HEK293 (cell line): ENCODE data around the gene UACA.
A peak's percentile ranks its signal among the peaks of the same experiment; 100 is the strongest.

ENCODE experiments used
- CTCF ChIA-PET: fragments of 350-600 bp; formaldehyde crosslinking; extraction: SDS; loops from one replicate; lab custom pipeline; 2021; ENCODE audit warnings: antibody characterized with exemption; lab: Yijun Ruan, JAX
- POLR2A ChIA-PET: fragments of 300-600 bp; formaldehyde crosslinking; extraction: SDS; loops from one replicate; lab custom pipeline; 2020; ENCODE audit warnings: antibody characterized with exemption, inconsistent platforms; lab: Yijun Ruan, JAX
- H3K27ac ChIP-seq: fragments of 200-500 bp; sonication (Bioruptor generic); 2 replicates; pipeline ENCODE4 v1.5.1; 2014; ENCODE audit warnings: low read depth, low read length, control low read depth, inconsistent platforms; ENCODE audit errors: extremely low read depth
- H3K36me3 ChIP-seq, 2 experiments: fragments of 200-500 bp in 1 of 2; sonication (Bioruptor generic) in 1 of 2; 1 replicate in 1 of 2; 2 replicates in 1 of 2; pipeline ENCODE4 v1.5.1; 2014 to 2017; ENCODE audit warnings: inconsistent platforms in 2 of 2, low read length in 2 of 2; ENCODE audit not compliant: control insufficient read depth in 2 of 2, insufficient read depth in 1 of 2
- H3K4me1 ChIP-seq: fragments of 200-500 bp; sonication (Bioruptor generic); 2 replicates; pipeline ENCODE4 v1.5.1; 2014; ENCODE audit warnings: mild to moderate bottlenecking, low read length, inconsistent platforms; ENCODE audit not compliant: control insufficient read depth, insufficient read depth
- H3K4me3 ChIP-seq: 2 replicates; pipeline ENCODE4 v1.5.1; 2011; ENCODE audit warnings: low read depth, mild to moderate bottlenecking, control low read depth, low read length, moderate library complexity
- H3K9me3 ChIP-seq: fragments of 200-500 bp; sonication (Bioruptor generic); 2 replicates; pipeline ENCODE4 v1.5.1; 2014; ENCODE audit warnings: low read depth, low read length, inconsistent platforms; ENCODE audit not compliant: control insufficient read depth, insufficient read depth
- BCL11A ChIP-seq: fragments of 450-650 bp; formaldehyde crosslinking; IDR thresholded peaks from 2 replicates; pipeline ENCODE4 v1.5.1; 2016; ENCODE audit warnings: low read depth, missing biosample characterization, missing genetic modification characterization
- BCL11B ChIP-seq: fragments of 450-650 bp; formaldehyde crosslinking; IDR thresholded peaks from 2 replicates; pipeline ENCODE4 v1.5.1; 2016; ENCODE audit warnings: low read depth, missing biosample characterization, missing genetic modification characterization
- FEZF1 ChIP-seq: fragments of 450-650 bp; formaldehyde crosslinking; IDR thresholded peaks from 2 replicates; pipeline ENCODE4 v1.5.1; 2016; ENCODE audit warnings: missing biosample characterization, missing genetic modification characterization
- IKZF3 ChIP-seq: fragments of 450-650 bp; IDR thresholded peaks from 2 replicates; pipeline ENCODE4 v1.5.0; 2018; ENCODE audit warnings: missing biosample characterization, mild to moderate bottlenecking, missing genetic modification characterization, moderate library complexity
- KLF9 ChIP-seq: fragments of 450-650 bp; formaldehyde crosslinking; IDR thresholded peaks from 2 replicates; pipeline ENCODE4 v1.5.1; 2016; ENCODE audit warnings: missing biosample characterization, missing genetic modification characterization, low read depth
- SP2 ChIP-seq: fragments of 450-650 bp; formaldehyde crosslinking; IDR thresholded peaks from 2 replicates; pipeline ENCODE4 v1.5.1; 2016; ENCODE audit warnings: missing biosample characterization, missing genetic modification characterization
- ZBTB1 ChIP-seq: fragments of 450-650 bp; formaldehyde crosslinking; IDR thresholded peaks from 2 replicates; pipeline ENCODE4 v1.5.1; 2016; ENCODE audit warnings: missing biosample characterization, missing genetic modification characterization
- ZBTB17 ChIP-seq: fragments of 450-650 bp; formaldehyde crosslinking; IDR thresholded peaks from 2 replicates; pipeline ENCODE4 v1.5.1; 2016; ENCODE audit warnings: missing biosample characterization, missing genetic modification characterization
- ZIC2 ChIP-seq: fragments of 450-650 bp; formaldehyde crosslinking; IDR thresholded peaks from 2 replicates; pipeline ENCODE4 v1.5.1; 2016; ENCODE audit warnings: missing biosample characterization, missing genetic modification characterization
- ZNF10 ChIP-seq: fragments of 450-650 bp; formaldehyde crosslinking; IDR thresholded peaks from 2 replicates; pipeline ENCODE4 v1.5.1; 2017; ENCODE audit warnings: missing biosample characterization, missing genetic modification characterization
- ZNF138 ChIP-seq: fragments of 450-650 bp; formaldehyde crosslinking; IDR thresholded peaks from 2 replicates; pipeline ENCODE4 v1.5.1; 2016; ENCODE audit warnings: missing biosample characterization, missing genetic modification characterization, borderline replicate concordance
- ZNF16 ChIP-seq: fragments of 450-650 bp; formaldehyde crosslinking; IDR thresholded peaks from 2 replicates; pipeline ENCODE4 v1.5.1; 2016; ENCODE audit warnings: low read depth, missing biosample characterization, missing genetic modification characterization
- ZNF266 ChIP-seq: fragments of 450-650 bp; formaldehyde crosslinking; IDR thresholded peaks from 2 replicates; pipeline ENCODE4 v1.5.1; 2016; ENCODE audit warnings: missing biosample characterization, missing genetic modification characterization, low read depth
- ZNF280C ChIP-seq: fragments of 450-650 bp; formaldehyde crosslinking; IDR thresholded peaks from 2 replicates; pipeline ENCODE4 v1.5.1; 2016; ENCODE audit warnings: missing biosample characterization, missing genetic modification characterization
- ZNF335 ChIP-seq: fragments of 450-650 bp; formaldehyde crosslinking; conservative IDR thresholded peaks from 2 replicates; pipeline ENCODE4 v1.5.1; 2016; ENCODE audit warnings: missing biosample characterization, missing genetic modification characterization
- ZNF501 ChIP-seq: fragments of 450-650 bp; formaldehyde crosslinking; IDR thresholded peaks from 2 replicates; pipeline ENCODE4 v1.5.1; 2016; ENCODE audit warnings: missing biosample characterization, missing genetic modification characterization
- ZNF560 ChIP-seq: fragments of 450-650 bp; formaldehyde crosslinking; IDR thresholded peaks from 2 replicates; pipeline ENCODE4 v1.5.1; 2017; ENCODE audit warnings: missing biosample characterization, missing genetic modification characterization, borderline replicate concordance
- ZNF580 ChIP-seq: fragments of 450-650 bp; formaldehyde crosslinking; IDR thresholded peaks from 2 replicates; pipeline ENCODE4 v1.5.1; 2016; ENCODE audit warnings: missing biosample characterization, missing genetic modification characterization
- ZNF585B ChIP-seq: fragments of 450-650 bp; formaldehyde crosslinking; IDR thresholded peaks from 2 replicates; pipeline ENCODE4 v1.5.1; 2016; ENCODE audit warnings: missing biosample characterization, missing genetic modification characterization
- ZNF626 ChIP-seq: fragments of 450-650 bp; sonication (Bioruptor Pico); formaldehyde crosslinking; IDR thresholded peaks from 2 replicates; pipeline ENCODE4 v1.5.1; 2018; ENCODE audit warnings: missing biosample characterization, missing genetic modification characterization, inconsistent platforms
- ZNF660 ChIP-seq: fragments of 450-650 bp; IDR thresholded peaks from 2 replicates; pipeline ENCODE4 v1.5.1; 2018; ENCODE audit warnings: missing biosample characterization, mild to moderate bottlenecking, missing genetic modification characterization
- ZNF843 ChIP-seq: fragments of 450-650 bp; formaldehyde crosslinking; IDR thresholded peaks from 2 replicates; pipeline ENCODE4 v1.5.1; 2016; ENCODE audit warnings: missing biosample characterization, missing genetic modification characterization
- TF ChIP-seq, protein P1 (sequence below): fragments of 450-650 bp; formaldehyde crosslinking; IDR thresholded peaks from 2 replicates; pipeline ENCODE4 v1.5.1; 2016; ENCODE audit warnings: missing biosample characterization, missing genetic modification characterization
- TF ChIP-seq, protein P2 (sequence below): fragments of 450-650 bp; formaldehyde crosslinking; IDR thresholded peaks from 2 replicates; pipeline ENCODE4 v1.5.1; 2016; ENCODE audit warnings: missing biosample characterization, missing genetic modification characterization
- TF ChIP-seq, protein P3 (sequence below): fragments of 450-650 bp; IDR thresholded peaks from 2 replicates; pipeline ENCODE4 v1.5.1; 2018; ENCODE audit warnings: missing biosample characterization, mild to moderate bottlenecking, missing genetic modification characterization
- TF ChIP-seq, protein P4 (sequence below): fragments of 450-650 bp; formaldehyde crosslinking; IDR thresholded peaks from 2 replicates; pipeline ENCODE4 v1.5.1; 2016; ENCODE audit warnings: missing biosample characterization, missing genetic modification characterization

The UACA gene

GRCh38 chr15:70741677-70742293 is 21.6 kb downstream of the UACA start (continued):
- TF ChIP-seq ZNF10 (tag by site-specific recombination) (0 out of 2 replicates have a peak, but pooled peaks have one; percentile 40), ZNF585B (tag by site-specific recombination) (no peak), BCL11A (tag by site-specific recombination) (peak; percentile 57; the same call in 1 of the 2 replicates), ZNF660 (tag by site-specific recombination) (peak; percentile 85), ZNF335 (tag by site-specific recombination) (no peak), IKZF3 (tag by site-specific recombination) (peak; percentile 80), ZNF843 (tag by site-specific recombination) (no peak), ZNF501 (tag by site-specific recombination) (no peak), ZNF626 (tag by site-specific recombination) (no peak), ZIC2 (tag by site-specific recombination) (no peak), ZNF266 (tag by site-specific recombination) (no peak), ZNF138 (no peak), ZNF16 (tag by site-specific recombination) (no peak), FEZF1 (tag by site-specific recombination) (peak; percentile 17; the same call in 1 of the 2 replicates), ZBTB1 (tag by site-specific recombination) (0 out of 2 replicates have a peak, but pooled peaks have one; percentile 47), KLF9 (tag by site-specific recombination) (no peak), SP2 (tag by site-specific recombination) (no peak), ZBTB17 (tag by site-specific recombination) (peak; percentile 71), ZNF560 (tag by site-specific recombination) (no peak), BCL11B (tag by site-specific recombination) (no peak)
- TF ChIP-seq, protein P1, sequence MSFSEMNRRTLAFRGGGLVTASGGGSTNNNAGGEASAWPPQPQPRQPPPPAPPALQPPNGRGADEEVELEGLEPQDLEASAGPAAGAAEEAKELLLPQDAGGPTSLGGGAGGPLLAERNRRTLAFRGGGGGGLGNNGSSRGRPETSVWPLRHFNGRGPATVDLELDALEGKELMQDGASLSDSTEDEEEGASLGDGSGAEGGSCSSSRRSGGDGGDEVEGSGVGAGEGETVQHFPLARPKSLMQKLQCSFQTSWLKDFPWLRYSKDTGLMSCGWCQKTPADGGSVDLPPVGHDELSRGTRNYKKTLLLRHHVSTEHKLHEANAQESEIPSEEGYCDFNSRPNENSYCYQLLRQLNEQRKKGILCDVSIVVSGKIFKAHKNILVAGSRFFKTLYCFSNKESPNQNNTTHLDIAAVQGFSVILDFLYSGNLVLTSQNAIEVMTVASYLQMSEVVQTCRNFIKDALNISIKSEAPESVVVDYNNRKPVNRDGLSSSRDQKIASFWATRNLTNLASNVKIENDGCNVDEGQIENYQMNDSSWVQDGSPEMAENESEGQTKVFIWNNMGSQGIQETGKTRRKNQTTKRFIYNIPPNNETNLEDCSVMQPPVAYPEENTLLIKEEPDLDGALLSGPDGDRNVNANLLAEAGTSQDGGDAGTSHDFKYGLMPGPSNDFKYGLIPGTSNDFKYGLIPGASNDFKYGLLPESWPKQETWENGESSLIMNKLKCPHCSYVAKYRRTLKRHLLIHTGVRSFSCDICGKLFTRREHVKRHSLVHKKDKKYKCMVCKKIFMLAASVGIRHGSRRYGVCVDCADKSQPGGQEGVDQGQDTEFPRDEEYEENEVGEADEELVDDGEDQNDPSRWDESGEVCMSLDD (tag by site-specific recombination): no peak
- TF ChIP-seq, protein P2, sequence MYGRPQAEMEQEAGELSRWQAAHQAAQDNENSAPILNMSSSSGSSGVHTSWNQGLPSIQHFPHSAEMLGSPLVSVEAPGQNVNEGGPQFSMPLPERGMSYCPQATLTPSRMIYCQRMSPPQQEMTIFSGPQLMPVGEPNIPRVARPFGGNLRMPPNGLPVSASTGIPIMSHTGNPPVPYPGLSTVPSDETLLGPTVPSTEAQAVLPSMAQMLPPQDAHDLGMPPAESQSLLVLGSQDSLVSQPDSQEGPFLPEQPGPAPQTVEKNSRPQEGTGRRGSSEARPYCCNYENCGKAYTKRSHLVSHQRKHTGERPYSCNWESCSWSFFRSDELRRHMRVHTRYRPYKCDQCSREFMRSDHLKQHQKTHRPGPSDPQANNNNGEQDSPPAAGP (tag by site-specific recombination): peak; percentile 72; the same call in 1 of the 2 replicates

DNA sequence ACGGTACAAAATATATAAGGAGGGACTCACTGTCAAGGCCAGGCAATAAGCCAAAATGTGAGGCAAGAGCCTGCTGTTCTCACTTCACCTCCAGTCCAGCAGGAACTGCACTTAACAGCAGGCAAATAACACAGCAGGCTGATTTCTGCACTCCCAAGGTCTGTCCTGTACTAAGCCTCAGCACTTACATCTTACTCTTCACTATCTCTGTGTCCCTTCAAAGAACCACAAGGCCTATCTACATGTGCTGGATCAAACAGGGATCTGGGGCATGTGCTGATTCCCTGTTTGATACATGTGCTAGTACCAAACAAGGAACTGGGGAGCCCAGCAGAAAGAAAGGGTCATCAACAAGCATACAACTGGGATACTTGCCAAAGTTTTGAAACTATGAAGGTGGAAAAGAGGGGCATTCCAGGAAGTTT is 22.2 kb downstream of the UACA start:
- no peaks in the 10 kb centered on the region for H3K9me3 ChIP-seq
- ChIA-PET POLR2A (no interaction called here), CTCF (interaction anchor here (0.6 kb wide), 1 partner anchor 70 kb away, joined by 3 read pairs; no protein-coding TSS in a partner anchor)
- no peak overlapping the region for H3K4me3 ChIP-seq
- no peak overlapping the region for H3K27ac ChIP-seq
- H3K36me3 ChIP-seq: no peaks in the 10 kb centered on the region; a peak in 1 of 3 replicates
- peaks cover 34% of the 10 kb centered on the region for H3K4me1 ChIP-seq
- TF ChIP-seq, protein P3, sequence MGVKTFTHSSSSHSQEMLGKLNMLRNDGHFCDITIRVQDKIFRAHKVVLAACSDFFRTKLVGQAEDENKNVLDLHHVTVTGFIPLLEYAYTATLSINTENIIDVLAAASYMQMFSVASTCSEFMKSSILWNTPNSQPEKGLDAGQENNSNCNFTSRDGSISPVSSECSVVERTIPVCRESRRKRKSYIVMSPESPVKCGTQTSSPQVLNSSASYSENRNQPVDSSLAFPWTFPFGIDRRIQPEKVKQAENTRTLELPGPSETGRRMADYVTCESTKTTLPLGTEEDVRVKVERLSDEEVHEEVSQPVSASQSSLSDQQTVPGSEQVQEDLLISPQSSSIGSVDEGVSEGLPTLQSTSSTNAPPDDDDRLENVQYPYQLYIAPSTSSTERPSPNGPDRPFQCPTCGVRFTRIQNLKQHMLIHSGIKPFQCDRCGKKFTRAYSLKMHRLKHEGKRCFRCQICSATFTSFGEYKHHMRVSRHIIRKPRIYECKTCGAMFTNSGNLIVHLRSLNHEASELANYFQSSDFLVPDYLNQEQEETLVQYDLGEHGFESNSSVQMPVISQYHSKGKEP (tag by site-specific recombination): peak; percentile 62; the same call in 1 of the 2 replicates
- TF ChIP-seq ZNF335 (tag by site-specific recombination): peak; percentile 75
- TF ChIP-seq ZNF626 (tag by site-specific recombination): no peak
- no peak for TF ChIP-seq ZNF280C (tag by site-specific recombination)
- TF ChIP-seq, protein P4, sequence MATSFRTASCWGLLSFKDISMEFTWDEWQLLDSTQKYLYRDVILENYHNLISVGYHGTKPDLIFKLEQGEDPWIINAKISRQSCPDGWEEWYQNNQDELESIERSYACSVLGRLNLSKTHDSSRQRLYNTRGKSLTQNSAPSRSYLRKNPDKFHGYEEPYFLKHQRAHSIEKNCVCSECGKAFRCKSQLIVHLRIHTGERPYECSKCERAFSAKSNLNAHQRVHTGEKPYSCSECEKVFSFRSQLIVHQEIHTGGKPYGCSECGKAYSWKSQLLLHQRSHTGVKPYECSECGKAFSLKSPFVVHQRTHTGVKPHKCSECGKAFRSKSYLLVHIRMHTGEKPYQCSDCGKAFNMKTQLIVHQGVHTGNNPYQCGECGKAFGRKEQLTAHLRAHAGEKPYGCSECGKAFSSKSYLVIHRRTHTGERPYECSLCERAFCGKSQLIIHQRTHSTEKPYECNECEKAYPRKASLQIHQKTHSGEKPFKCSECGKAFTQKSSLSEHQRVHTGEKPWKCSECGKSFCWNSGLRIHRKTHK (tag by site-specific recombination): no peak
- TF ChIP-seq ZNF580: no peak
